Measurements from ENCODE around the gene TCF19. TPM values are rescaled to one million over a fixed set of nuclear protein-coding genes. Genes with fewer than 3 reads are reported as not detected.

The TCF19 gene
- total RNA-seq, 1 experiment from 2014 or later = 15.0 TPM

- Histone ChIP-seq H3K27me3 (ENCODE audit: insufficient read depth, low read length) (no peaks in the 10 kb centered on the region), H3K23ac (ENCODE audit: insufficient read length, low read depth, low read length) (no peak overlapping the region), H2AK5ac (ENCODE audit: insufficient read length, low read length) (no peak overlapping the region), H3K9ac (ENCODE audit: extremely low read depth, insufficient read length, low read length) (no peak overlapping the region), H3K27ac (ENCODE audit: insufficient read length, low read depth, low read length) (no peak overlapping the region), H3K9me3 (ENCODE audit: control insufficient read depth, low read depth, low read length) (no peaks in the 10 kb centered on the region), H2BK20ac (ENCODE audit: low read depth, low read length, poor library complexity, severe bottlenecking) (no peak overlapping the region), H2AFZ (ENCODE audit: low read length) (no peak overlapping the region), H4K5ac (ENCODE audit: insufficient read length, low read depth, low read length) (no peak overlapping the region), H3T11ph (ENCODE audit: low read length) (no peak overlapping the region), H4K8ac (replicated peaks; ENCODE audit: insufficient read length, low read depth, low read length) (no peak overlapping the region), H3K56ac (ENCODE audit: insufficient read length, low read depth, low read length) (no peak overlapping the region), H3K14ac (ENCODE audit: insufficient read depth, low read length) (no peak overlapping the region), H3K4me2 (ENCODE audit: insufficient read depth, insufficient read length, low read length) (no peak overlapping the region), H2BK5ac (ENCODE audit: insufficient read length, low read length) (no peak overlapping the region), H4K91ac (ENCODE audit: insufficient read length, low read depth, low read length) (no peak overlapping the region), H2BK15ac (ENCODE audit: low read depth, low read length) (no peak overlapping the region), H3K4me1 (ENCODE audit: insufficient read depth, low read length) (no peaks in the 10 kb centered on the region), H4K20me1 (ENCODE audit: control insufficient read depth, insufficient read depth, insufficient read length) (no peaks in the 10 kb centered on the region), H3K18ac (ENCODE audit: insufficient read length, low read depth, low read length) (no peak overlapping the region), H3K23me2 (ENCODE audit: insufficient read length, low read depth, low read length, poor library complexity, severe bottlenecking) (no peaks in the 10 kb centered on the region), H3K79me2 (ENCODE audit: insufficient read depth, low read length) (no peaks in the 10 kb centered on the region), H3K4ac (ENCODE audit: low read depth, low read length) (no peak overlapping the region), H2BK12ac (ENCODE audit: insufficient read length, low read depth, low read length) (no peak overlapping the region), H2BK120ac (ENCODE audit: low read depth, low read length, poor library complexity, severe bottlenecking) (no peak overlapping the region), H3K79me1 (ENCODE audit: insufficient read depth, low read depth, low read length, poor library complexity, severe bottlenecking) (no peaks in the 10 kb centered on the region)
- Mint-ChIP-seq H3K4me3 (no peak overlapping the region), H3K27me3 (ENCODE audit: low read depth) (no peaks in the 10 kb centered on the region), H3K9me3 (no peaks in the 10 kb centered on the region), H3K36me3 (ENCODE audit: insufficient read depth in 1 of 3, low read depth in 3 of 3) (peaks cover 35 to 78% (median 75%) of the 10 kb centered on the region in 3 experiments), H3K4me1 (peaks cover 2 to 6% of the 10 kb centered on the region in 2 experiments; a peak in 2 of 4 replicates), H3K27ac (no peak overlapping the region)
- no CpG with 5 or more reads among the region's 6 CpGs for WGBS (ENCODE audit: extremely low coverage, insufficient read length, low lambda C conversion rate)
- DNase-seq = no peak
- no peak for TF ChIP-seq CTCF (conservative IDR thresholded peaks at IDR 0.05)
These were observed 8.5 kb upstream of the TCF19 start for GRCh38 chr6:31149827-31150447.

All from H9 (cell line).